ENCODE data around the gene RARG.

The RARG gene

GRCh38 chr12:53254816-53255545, 23.0 kb upstream of the RARG start:
- Mint-ChIP-seq H3K36me3 (peaks cover 11% of the 10 kb centered on the region), H3K4me1 (peaks cover 39% of the 10 kb centered on the region), H3K4me3 (no peak overlapping the region)

GRCh38 chr12:53253298-53253697, 21.3 kb upstream of the RARG start:
- ATAC-seq, result no peak
- no peak for DNase-seq (ENCODE audit: low spot score in 2 of 2)
- H3K4me1 Mint-ChIP-seq, result peaks cover 39% of the 10 kb centered on the region
- H3K9me3 Mint-ChIP-seq, result no peaks in the 10 kb centered on the region
- peak overlapping the region; percentile 90 for H3K4me3 Mint-ChIP-seq
- H3K27ac Mint-ChIP-seq, result peak overlapping the region; percentile 91
- H3K36me3 Mint-ChIP-seq, result peaks cover 11% of the 10 kb centered on the region

More at GRCh38 chr12:53254816-53255545, 23.0 kb upstream of the RARG start:
- ATAC-seq, result no peak
- Mint-ChIP-seq H3K27ac (peak overlapping the region; percentile 74), H3K9me3 (no peaks in the 10 kb centered on the region)
- DNase-seq (ENCODE audit: low spot score in 2 of 2), result no peak

DNA sequence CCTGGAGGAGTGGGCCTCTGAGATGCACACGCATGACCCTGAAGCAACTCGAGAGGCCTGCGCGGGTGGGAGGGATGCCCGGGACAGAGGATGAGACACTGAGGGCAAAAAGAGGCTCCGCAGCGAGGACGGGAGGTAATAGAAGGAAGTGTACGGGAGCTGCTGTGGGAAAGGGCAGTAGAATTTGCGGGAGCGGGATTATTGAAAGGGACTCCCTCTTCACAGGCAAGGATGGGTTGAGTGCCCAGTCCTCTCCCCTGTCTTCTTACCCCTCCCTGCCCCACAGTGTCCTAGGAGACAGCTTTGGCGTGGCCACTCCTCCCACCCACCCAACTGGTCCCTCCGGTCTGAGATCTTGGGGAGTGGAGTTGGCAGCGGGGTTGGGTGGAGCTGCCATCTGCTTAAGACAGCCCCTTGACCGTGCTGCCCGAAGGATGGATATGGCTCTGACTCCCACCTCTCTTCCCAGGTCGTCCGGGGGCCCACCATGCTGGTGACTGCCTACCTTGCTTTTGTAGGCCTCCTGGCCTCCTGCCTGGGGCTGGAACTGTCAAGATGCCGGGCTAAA, 20.4 kb upstream of the RARG start:
- peak overlapping the region; percentile 90 for H3K4me3 Mint-ChIP-seq

DNA sequence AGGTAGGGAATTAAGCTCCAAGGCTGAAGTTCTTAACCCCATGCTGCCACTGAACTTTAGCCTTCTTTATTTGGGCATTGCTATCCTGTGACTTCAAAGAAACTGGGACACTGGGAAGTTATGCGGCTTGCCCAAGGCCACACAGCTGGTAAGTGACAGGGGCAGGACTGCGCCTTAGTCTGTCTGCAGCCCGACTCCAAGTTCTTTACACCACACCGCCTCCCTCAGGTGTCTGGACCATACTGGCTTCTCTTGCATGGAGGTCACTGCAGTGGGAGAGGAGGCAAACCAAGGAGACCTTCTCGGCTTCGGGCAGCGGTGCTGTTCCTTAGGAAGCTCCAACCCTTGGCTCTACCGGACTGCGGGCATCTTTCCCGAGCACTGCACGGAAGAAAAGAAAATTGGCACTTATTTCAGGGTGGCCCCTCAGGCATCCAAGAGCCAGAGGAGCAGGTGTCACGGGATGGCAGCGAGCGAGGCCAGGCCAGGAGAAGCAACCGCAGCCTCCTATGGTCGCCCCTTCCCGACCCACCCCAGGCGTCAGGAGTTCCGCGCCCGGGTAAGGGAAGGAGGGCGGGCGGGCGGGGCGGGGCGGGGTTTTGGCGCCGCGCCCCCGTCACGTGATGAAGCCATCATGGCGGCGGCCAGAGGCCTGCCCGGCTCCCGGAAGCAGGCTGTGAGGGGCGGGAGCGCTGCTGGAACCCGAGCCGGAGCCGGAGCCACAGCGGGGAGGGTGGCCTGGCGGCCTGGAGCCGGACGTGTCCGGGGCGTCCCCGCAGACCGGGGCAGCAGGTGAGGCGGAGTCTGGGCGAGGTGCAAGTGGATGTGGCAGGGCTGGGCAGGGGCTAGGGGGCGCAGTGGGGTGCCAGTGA, 19.7 kb upstream of the RARG start:
- ATAC-seq, result peak; percentile 88
- Mint-ChIP-seq H3K4me1 (peaks cover 39% of the 10 kb centered on the region), H3K36me3 (peaks cover 11% of the 10 kb centered on the region)

More for the DNA sequence above, 20.4 kb upstream of the RARG start:
- peaks cover 11% of the 10 kb centered on the region for H3K36me3 Mint-ChIP-seq
- no peaks in the 10 kb centered on the region for H3K9me3 Mint-ChIP-seq
- ATAC-seq, result peak; percentile 23
- H3K4me1 Mint-ChIP-seq, result peaks cover 39% of the 10 kb centered on the region
- no peak for DNase-seq (ENCODE audit: low spot score in 2 of 2)
- H3K27ac Mint-ChIP-seq, result peak overlapping the region; percentile 91

DNA sequence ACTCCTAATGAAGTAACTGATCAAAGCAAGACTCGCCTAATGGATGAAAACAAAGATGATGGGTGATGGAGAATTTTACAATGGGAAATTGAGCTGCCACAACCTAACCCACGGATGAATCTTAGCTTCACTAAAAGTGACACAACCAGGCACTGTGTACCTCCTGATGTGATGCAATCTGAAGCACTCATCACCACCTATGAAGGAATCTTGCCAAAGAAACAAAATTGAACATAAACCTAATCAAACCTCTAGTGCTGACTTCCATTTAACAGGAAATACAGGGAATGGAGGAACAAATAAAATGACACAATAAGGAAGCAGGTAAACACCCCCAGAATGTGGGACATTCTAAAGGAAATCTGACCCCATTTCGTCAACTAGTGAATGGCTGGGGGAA, 13.3 kb upstream of the RARG start:
- no peak for DNase-seq (ENCODE audit: low spot score in 2 of 2)
- Mint-ChIP-seq H3K9me3 (no peaks in the 10 kb centered on the region), H3K4me3 (no peak overlapping the region), H3K36me3 (no peaks in the 10 kb centered on the region), H3K4me1 (peaks cover 6% of the 10 kb centered on the region), H3K27ac (no peak overlapping the region)
- no peak for ATAC-seq

More for the DNA sequence above, 19.7 kb upstream of the RARG start:
- Mint-ChIP-seq H3K4me3 (peak overlapping the region; percentile 90), H3K9me3 (no peaks in the 10 kb centered on the region), H3K27ac (peak overlapping the region; percentile 91)
- peak; percentile 63 to 87 for DNase-seq (ENCODE audit: low spot score in 2 of 2)

DNA sequence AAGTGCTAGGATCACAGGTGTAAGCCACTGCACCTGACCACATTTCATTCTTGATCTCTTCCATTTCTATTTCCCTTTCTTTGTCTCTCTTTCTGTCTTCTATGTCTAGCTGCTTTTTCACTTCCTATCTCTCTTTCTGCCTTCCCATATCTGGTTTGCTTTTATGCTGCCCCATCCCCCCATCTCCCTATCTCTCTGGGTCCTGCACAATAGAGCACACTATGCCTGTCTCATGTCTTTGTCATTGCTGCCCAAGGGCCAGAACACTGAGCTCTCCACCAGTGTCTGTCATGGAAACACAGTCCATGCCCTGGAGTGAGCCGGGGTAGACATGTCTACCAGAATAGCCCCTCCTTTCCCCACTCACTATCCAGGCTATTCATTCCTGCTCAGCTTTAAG, 12.3 kb upstream of the RARG start:
- Mint-ChIP-seq H3K36me3 (no peaks in the 10 kb centered on the region), H3K4me1 (peaks cover 5% of the 10 kb centered on the region), H3K27ac (no peak overlapping the region), H3K4me3 (no peak overlapping the region), H3K9me3 (no peaks in the 10 kb centered on the region)
- no peak for ATAC-seq
- DNase-seq (ENCODE audit: low spot score in 2 of 2), result no peak

DNA sequence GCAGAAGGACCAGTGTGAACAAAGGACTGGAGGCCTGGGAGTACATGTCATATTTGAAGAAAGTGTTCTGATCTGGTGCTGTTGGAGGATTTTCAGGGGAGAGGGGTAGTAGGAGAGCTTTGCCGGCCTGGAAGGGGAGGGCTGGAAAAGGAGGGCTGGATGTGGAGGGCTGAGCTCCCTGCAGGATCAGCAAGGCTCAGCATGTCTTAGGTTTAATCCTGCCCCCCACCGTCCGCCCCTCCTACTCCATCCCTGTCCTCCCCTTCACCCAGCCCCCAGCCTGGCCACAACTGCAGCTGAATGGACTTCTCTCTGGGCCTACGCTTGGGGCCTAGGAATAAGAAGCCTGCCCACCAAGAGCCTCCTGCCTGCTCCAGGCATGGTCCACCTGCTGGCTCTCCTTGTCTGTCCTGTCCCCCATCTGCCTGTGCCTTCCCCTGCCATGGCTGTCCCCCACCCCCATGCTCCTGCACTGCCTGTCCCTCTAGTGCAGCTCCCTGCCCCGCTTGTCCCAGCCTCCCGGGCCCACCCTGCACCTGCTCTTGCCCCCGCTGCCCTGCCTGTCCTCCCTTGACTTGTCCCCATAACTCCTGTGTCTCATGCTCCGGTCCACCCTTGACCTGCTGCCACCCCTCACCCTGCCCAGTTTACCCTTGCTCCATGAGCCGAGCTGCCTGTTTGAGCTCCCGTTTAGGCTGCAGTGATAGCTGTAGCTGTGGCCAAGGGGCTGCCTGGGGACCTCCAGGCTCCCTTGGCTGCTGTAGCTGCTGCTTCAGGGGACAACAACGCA, 9.8 kb upstream of the RARG start:
- Mint-ChIP-seq H3K9me3 (no peaks in the 10 kb centered on the region), H3K27ac (peak overlapping the region; percentile 69), H3K4me1 (peaks cover 16% of the 10 kb centered on the region), H3K4me3 (no peak overlapping the region), H3K36me3 (no peaks in the 10 kb centered on the region)
- no peak for DNase-seq (ENCODE audit: low spot score in 2 of 2)
- ATAC-seq, result peak; percentile 36

DNA sequence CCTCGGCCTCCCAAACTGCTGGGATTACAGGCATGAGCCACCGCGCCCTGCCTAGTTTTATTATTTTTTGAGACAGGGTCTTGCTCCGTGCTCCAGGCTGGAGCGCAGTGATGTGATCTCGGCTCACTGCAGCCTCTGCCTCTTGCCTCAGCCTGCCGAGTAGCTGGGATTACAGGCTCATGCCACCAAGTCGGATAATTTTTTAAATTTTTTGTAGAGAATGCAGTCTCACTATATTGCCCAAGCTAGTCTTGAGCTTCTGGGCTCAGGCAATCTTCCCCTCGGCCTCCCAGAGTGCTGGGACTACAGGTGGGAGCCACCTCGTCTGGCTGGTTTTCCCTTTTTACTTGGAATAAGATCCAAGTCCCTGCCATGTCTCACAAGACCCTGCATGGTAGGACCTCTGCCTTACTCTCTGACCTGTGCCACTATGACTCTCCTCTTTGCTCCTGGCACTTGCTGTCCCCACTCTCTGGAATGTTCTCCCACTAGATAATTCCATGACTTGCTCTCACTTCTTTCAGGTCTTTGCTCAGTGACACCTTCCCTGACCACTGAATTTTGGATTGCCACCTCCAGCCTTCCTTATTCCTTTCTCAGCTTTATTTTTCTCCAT, 7.7 kb upstream of the RARG start:
- peaks cover 35% of the 10 kb centered on the region for H3K4me1 Mint-ChIP-seq
- H3K27ac Mint-ChIP-seq, result no peak overlapping the region
- no peaks in the 10 kb centered on the region for H3K36me3 Mint-ChIP-seq
- no peak overlapping the region for H3K4me3 Mint-ChIP-seq
- DNase-seq (ENCODE audit: low spot score in 2 of 2), result no peak
- no peaks in the 10 kb centered on the region for H3K9me3 Mint-ChIP-seq
- no peak for ATAC-seq

DNA sequence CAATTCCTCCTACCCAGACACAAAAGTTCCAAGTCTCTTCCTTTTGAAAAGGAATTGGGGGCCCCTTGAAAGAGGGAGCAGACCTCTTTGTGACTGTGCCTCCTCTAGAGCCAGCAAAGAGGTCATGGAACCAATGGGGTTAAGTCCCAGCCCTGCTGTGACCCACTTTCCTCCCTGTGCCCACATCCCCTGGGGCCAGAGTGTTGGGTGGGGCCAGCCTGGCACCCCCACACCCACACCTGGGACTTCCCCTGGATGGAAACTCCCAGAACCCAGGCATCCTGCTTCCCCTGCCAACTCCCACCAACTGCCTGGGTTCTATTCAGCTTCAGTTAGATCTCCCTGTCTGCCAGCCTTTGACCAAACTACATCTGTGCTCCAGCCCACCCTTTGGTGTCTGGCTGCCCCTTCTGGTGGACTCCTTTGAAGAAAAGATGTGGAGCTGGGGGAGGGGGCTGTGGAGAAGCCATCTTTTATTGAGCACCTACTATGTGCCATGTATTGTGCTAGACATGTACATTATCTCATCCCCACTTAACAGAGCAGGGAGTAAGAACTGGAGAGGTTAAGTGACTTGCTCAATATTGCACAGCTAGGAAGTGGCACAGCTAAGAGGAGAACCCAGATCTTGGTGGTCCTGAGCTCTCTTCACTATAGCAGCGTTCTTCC, 4.6 kb upstream of the RARG start:
- Mint-ChIP-seq H3K27ac (peak overlapping the region; percentile 89), H3K9me3 (no peaks in the 10 kb centered on the region), H3K4me3 (peak overlapping the region; percentile 91), H3K36me3 (peaks cover 10% of the 10 kb centered on the region), H3K4me1 (peaks cover 53% of the 10 kb centered on the region)
- peak; percentile 50 for ATAC-seq
- no peak for DNase-seq (ENCODE audit: low spot score in 2 of 2)

GRCh38 chr12:53235742-53236442, 3.9 kb upstream of the RARG start:
- peaks cover 59% of the 10 kb centered on the region for H3K4me1 Mint-ChIP-seq
- H3K4me3 Mint-ChIP-seq, result peak overlapping the region; percentile 91
- H3K36me3 Mint-ChIP-seq, result peaks cover 15% of the 10 kb centered on the region
- no peak for ATAC-seq
- DNase-seq (ENCODE audit: low spot score in 2 of 2), result no peak
- H3K9me3 Mint-ChIP-seq, result no peaks in the 10 kb centered on the region
- H3K27ac Mint-ChIP-seq, result peak overlapping the region; percentile 89

- H3K9me3 Mint-ChIP-seq, result no peaks in the 10 kb centered on the region
- DNase-seq (ENCODE audit: low spot score in 2 of 2) (no peak), ATAC-seq (no peak)
- peak overlapping the region; percentile 89 for H3K27ac Mint-ChIP-seq
- H3K4me3 Mint-ChIP-seq, result peak overlapping the region; percentile 91
- peaks cover 66% of the 10 kb centered on the region for H3K4me1 Mint-ChIP-seq
- H3K36me3 Mint-ChIP-seq, result peaks cover 15% of the 10 kb centered on the region
Measured at GRCh38 chr12:53235164-53235563, 3.2 kb upstream of the RARG start.

DNA sequence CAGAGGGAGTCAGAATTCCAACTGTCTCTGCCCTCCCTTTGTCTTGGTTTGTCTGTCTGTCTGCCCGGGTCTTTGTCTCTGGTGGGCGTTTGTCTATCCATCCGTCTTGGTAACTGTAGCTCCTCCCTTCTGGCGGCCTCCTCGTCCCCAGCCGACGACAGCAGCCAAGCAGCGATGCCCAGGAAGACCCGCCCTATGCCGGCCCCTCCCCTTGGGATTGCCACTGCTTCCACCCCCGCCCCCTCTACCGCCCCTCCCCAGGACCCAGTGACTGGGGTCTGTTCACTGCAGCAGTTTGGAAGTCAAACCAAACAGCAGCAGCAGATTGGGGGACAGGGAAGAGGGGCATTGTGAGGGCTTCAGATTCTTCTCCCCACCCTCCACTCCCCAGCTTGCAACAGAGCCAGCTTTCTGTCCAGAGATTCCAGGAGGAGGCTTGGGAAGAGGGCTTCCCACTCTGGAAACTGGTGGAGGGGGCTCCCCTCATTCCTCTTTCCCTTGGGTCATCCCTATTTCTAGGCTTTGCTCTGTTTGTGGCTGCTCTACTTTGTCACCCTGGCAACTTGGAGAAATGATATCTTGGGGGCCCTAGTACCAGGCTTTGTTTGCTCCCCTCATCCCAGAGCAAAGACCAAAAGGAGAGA, 2.4 kb upstream of the RARG start:
- peaks cover 15% of the 10 kb centered on the region for H3K36me3 Mint-ChIP-seq
- H3K4me1 Mint-ChIP-seq, result peaks cover 73% of the 10 kb centered on the region
- peak overlapping the region; percentile 89 for H3K27ac Mint-ChIP-seq
- H3K4me3 Mint-ChIP-seq, result peak overlapping the region; percentile 91
- ATAC-seq (no peak), DNase-seq (ENCODE audit: low spot score in 2 of 2) (no peak)
- no peaks in the 10 kb centered on the region for H3K9me3 Mint-ChIP-seq

- Mint-ChIP-seq H3K36me3 (peaks cover 15% of the 10 kb centered on the region), H3K27ac (peak overlapping the region; percentile 89), H3K4me1 (peaks cover 80% of the 10 kb centered on the region), H3K4me3 (peak overlapping the region; percentile 91), H3K9me3 (no peaks in the 10 kb centered on the region)
- ATAC-seq (no peak), DNase-seq (ENCODE audit: low spot score in 2 of 2) (no peak)
Measured at GRCh38 chr12:53233671-53234121, 1.7 kb upstream of the RARG start.
